ENCODE measurements around the gene ARFGAP1. TPM values are rescaled to one million over a fixed set of nuclear protein-coding genes. Genes with fewer than 3 reads are reported as not detected.

ARFGAP1 gene
- total and polyA plus RNA-seq, 2 of the 8 experiments (the other 6 are each of a cell fraction or from before 2014, with no cell fraction given), result 93.7 to 100 TPM

- TF ChIP-seq RAD21 (IDR thresholded peaks at IDR 0.05 in 1 of 2, conservative IDR thresholded peaks at IDR 0.05 in 1 of 2; ENCODE audit: low read depth in 2 of 2, low read length in 2 of 2) (no peak), HDAC6 (IDR thresholded peaks at IDR 0.05; ENCODE audit: low read depth, low read length) (no peak), PHF8 (conservative IDR thresholded peaks at IDR 0.05; ENCODE audit: low read depth, low read length) (no peak), BCL11A (IDR thresholded peaks at IDR 0.05; ENCODE audit: low read depth in 2 of 2, low read length in 2 of 2) (no peak)
Observed at GRCh38 chr20:63337786-63338420, 65.3 kb downstream of the ARFGAP1 start (continued).

MicroRNA genes within 50 kb of the gene (microRNA counts, 767-probe panel; counts per million panel counts)
- 879 counts per million, percentile 95 among the panel's probes with 10 or more counts for microRNA hsa-miR-3196

Small RNA genes lying within 50 kb of the gene (microRNA-seq; reads per million reads assigned to microRNA genes)
- gene MIR3196 (ENCODE audit: borderline microRNAs expressed in 2 of 2, borderline number of aligned reads in 2 of 2, borderline replicate concordance in 1 of 2), result 0 reads per million in 2 experiments
- 0 to 0.23 reads per million in 2 experiments for gene MIR4326 (ENCODE audit: borderline microRNAs expressed in 2 of 2, borderline number of aligned reads in 2 of 2, borderline replicate concordance in 1 of 2)

Small RNA genes lying within 50 kb of the gene (small RNA-seq; reads per million reads assigned to genes)
- gene MIR3196 (ENCODE audit: insufficient read depth), result not detected
- 68.6 reads per million, percentile 97 among the genes with 10 or more reads in this experiment for gene MIR4326 (ENCODE audit: insufficient read depth)
- not detected for gene RNU6-994P (ENCODE audit: insufficient read depth)

Other genes starting within 250 kb of the ARFGAP1 start
- 66.0 and 66.1 TPM in 2 replicates for gene YTHDF1, start 56.7 kb upstream of the ARFGAP1 start, total RNA-seq (2021; fragmentation: NEBNext Ultra II Directional; extraction: Animal tissue kit (Norgen Biotek cat#: 25700))
- gene YTHDF1, start 56.7 kb upstream of the ARFGAP1 start, polyA plus RNA-seq (2011; rRNA removed), result 32.8 and 38.3 TPM in 2 replicates
- 0.41 TPM in 1 of 2 replicates, not detected in the other for gene BIRC7, start 36.9 kb upstream of the ARFGAP1 start, total RNA-seq (2021; fragmentation: NEBNext Ultra II Directional; extraction: Animal tissue kit (Norgen Biotek cat#: 25700))
- 0.11 and 0.16 TPM in 2 replicates for gene BIRC7, start 36.9 kb upstream of the ARFGAP1 start, polyA plus RNA-seq (2011; rRNA removed)
- 6.6 and 6.9 TPM in 2 replicates for gene NKAIN4, start 18.4 kb upstream of the ARFGAP1 start, total RNA-seq (2021; fragmentation: NEBNext Ultra II Directional; extraction: Animal tissue kit (Norgen Biotek cat#: 25700))
- gene NKAIN4, start 18.4 kb upstream of the ARFGAP1 start, polyA plus RNA-seq (2011; rRNA removed), result 17.0 and 21.9 TPM in 2 replicates
- gene COL20A1, start 20.4 kb downstream of the ARFGAP1 start, total RNA-seq (2021; fragmentation: NEBNext Ultra II Directional; extraction: Animal tissue kit (Norgen Biotek cat#: 25700)), result 0.17 and 0.19 TPM in 2 replicates
- gene COL20A1, start 20.4 kb downstream of the ARFGAP1 start, polyA plus RNA-seq (2011; rRNA removed), result 0.21 and 0.61 TPM in 2 replicates
- 2.7 and 5.7 TPM in 2 replicates for gene CHRNA4, start 88.5 kb downstream of the ARFGAP1 start, total RNA-seq (2021; fragmentation: NEBNext Ultra II Directional; extraction: Animal tissue kit (Norgen Biotek cat#: 25700))
- 4.3 and 5.0 TPM in 2 replicates for gene CHRNA4, start 88.5 kb downstream of the ARFGAP1 start, polyA plus RNA-seq (2011; rRNA removed)
- gene KCNQ2, start 199.8 kb downstream of the ARFGAP1 start, total RNA-seq (2021; fragmentation: NEBNext Ultra II Directional; extraction: Animal tissue kit (Norgen Biotek cat#: 25700)), result 82.6 and 88.6 TPM in 2 replicates
- gene KCNQ2, start 199.8 kb downstream of the ARFGAP1 start, polyA plus RNA-seq (2011; rRNA removed), result 243 and 277 TPM in 2 replicates
- gene EEF1A2, start 226.3 kb downstream of the ARFGAP1 start, total RNA-seq (2021; fragmentation: NEBNext Ultra II Directional; extraction: Animal tissue kit (Norgen Biotek cat#: 25700)), result 25.8 and 27.9 TPM in 2 replicates
- gene EEF1A2, start 226.3 kb downstream of the ARFGAP1 start, polyA plus RNA-seq (2011; rRNA removed), result 7.4 and 17.5 TPM in 2 replicates
- 125 and 138 TPM in 2 replicates for gene PPDPF, start 248.0 kb downstream of the ARFGAP1 start, total RNA-seq (2021; fragmentation: NEBNext Ultra II Directional; extraction: Animal tissue kit (Norgen Biotek cat#: 25700))
- 30.5 and 49.9 TPM in 2 replicates for gene PPDPF, start 248.0 kb downstream of the ARFGAP1 start, polyA plus RNA-seq (2011; rRNA removed)